COLO668 (cell line): Measurements from ENCODE around the gene RSPO4.
A peak's percentile ranks its signal among the peaks of the same experiment; 100 is the strongest.
"Not testable (repeated sequence)": the region's sequence is repeated elsewhere in the genome, so short reads cannot be mapped to it uniquely, and the experiment has no call there.

Experiments
- DNase-seq: peaks from one replicate; lab custom pipeline; 2025; ENCODE audit not compliant: unreplicated experiment; lab: John Stamatoyannopoulos, UW

The RSPO4 gene

DNA sequence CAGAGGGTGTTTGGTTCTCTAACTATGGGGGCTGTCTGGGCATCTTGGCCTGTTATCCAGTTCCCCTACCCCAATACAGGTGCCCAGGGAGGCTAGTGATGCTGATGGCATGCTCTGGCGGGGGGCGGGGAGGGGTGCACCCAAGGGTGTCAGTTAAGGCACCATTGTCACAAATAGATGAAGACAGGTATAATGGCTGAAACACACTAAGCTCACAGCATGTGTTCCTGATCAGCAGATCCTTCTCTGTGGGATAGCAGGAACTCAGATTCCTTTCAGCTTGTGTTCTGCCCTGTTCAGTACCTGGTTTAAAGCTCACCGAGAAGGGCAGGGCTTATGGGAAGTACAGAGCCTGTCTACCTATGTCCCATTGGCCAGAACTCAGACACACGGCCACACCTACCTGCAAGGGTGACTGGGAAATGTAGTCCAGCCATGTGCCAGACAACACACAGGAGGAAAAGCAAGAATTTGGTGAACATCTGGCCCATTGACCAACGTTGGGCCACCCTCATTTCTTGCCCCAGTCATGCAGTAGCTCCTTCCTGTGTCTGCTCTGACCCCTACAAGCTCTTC is 3.4 kb upstream of the RSPO4 start:
- DNase-seq: peak; percentile 19

DNA sequence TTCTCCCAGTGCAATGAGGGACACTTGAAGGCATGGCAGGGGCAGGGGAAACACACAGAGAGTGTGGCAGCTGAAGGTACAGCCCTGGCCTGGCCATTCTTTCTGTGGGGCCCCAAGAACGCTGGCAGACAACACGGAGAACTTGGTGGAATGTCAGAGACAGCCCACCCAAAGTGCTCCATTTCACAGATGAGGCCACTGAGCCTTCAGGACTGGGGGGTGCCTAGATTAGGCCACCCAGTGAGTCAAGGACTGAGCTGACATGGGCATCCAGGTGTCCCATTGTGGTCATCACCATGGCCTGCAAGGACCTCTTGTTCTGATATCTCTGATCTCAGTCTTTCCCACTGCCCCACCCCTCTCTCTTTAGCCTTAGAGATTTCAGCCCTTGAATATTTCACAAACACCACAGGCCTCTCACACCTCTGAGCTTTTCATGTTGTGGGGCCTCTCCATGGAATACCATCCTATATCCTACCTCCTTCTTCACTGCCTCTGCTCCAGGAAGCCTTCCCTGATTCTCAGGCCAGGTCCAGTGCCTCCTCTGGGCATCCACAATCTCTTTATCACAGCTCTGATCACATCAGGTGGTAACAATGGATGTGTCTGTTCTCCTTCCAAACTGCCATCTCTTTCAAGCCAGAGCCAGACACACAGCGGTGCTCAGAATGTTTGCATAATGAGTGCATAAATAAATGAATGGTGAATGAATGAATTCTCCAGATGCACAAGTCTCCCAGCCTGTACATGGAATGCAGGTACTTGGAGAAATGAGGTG is 2.0 kb upstream of the RSPO4 start:
- DNase-seq: no peak

DNA sequence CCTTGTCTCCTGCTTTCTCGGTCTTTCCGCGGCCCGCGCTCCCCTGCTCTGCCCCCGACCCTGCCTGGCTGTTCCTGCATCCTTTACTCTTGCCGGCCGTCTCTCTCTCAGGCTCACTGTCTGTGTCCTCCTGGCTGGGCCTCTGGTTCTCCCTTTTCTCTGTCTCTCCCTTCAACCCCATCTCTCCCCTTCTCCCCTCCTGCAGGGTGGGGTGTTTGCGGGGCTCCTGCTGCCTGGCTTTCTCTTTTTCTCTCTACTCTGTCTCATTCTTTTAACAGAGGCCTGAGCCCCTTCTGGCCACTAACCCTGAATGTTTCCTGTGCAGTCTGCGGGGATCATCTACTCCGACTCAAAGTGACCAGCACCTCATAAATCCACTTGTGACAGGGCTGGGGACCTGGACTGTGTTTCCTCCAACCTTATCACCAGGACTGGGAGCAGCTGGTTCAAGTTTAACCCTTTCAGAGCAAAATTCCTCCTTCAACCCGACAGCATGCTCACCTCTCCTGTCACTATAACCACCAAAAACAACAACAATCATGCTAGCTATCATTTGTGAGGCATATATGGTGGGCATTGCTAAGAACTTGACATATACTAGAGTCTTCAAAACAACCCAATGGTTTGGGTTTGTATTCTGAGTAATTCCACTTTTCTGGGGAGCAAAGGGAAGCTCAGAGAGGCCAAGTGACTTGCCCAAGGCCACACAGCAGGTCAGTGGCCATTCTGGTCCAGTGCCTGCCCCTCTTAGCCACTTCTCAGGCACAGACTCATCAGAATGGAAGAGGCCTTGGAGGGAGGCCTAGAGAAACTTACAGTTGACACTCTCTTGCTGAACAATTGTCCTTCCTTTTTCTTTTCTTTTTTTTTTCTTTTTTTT is 811 bp upstream of the RSPO4 start:
- no peak for DNase-seq

DNA sequence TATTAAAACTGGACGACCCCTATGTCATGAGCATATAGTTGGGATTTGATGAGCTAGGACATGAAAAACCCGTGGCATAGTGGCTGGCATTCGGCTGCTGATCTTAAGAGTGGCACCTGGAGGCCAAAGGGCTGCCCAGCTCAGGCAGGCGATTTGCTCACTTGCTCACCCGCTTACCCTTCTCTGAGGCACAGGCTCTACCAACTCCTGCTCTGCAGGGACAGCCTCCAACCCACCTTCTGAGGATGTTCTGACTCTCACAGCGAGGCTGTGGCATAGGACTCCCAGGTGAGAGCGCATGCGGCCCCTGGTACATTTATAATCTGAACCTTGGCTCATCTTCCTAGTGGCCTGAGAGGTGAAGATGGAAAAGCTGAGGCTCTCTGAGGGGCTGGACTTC is 995 bp downstream of the RSPO4 start:
- no peak for DNase-seq

DNA sequence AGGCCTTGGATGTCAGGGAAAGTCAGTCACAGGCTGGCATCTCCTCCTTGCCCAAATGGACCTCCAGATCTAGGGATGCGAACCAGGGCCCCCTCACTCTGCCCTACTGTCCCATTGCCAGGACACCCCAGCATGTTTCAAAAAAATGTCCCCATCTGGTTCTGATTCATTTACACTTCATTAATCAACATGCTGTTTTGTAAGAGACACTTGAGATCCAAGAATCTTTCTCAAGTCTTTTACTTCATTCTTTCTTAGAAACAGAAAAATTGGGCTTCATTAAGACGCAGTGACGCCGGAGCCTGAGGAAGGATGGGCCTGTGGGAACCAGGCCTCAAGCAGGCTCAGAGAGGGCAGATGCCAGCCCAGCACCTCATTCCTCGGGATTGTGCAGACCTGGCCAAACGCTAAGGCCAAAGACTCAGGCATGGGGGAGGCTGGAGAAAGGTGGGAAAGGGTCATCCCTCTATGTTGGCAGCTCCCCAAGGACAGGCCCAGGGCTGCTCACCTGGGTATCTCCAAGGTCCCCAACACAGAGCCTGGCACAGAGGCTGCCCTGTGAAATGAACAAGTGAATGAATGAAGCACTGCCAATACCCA is 3.8 kb downstream of the RSPO4 start:
- DNase-seq: no peak

DNA sequence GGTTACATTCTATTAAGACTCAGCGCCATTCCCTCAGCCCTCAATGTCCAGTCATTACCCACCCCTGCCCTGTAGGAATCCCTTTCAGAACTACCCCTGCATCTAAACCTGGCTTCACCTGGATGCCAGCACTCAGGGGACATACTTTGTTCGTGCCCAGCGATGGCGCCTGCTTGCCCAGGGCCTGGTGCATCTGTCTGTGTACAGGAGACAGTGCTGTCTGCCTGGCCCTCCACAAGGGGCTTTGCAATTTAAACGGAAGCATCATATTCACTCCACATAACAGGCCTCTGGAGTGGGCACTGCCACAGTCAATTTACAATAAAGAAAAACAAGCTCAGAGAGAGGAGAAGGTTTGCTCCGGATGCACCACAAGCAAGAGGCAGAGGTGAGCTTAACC is 4.6 kb downstream of the RSPO4 start:
- no peak for DNase-seq

DNA sequence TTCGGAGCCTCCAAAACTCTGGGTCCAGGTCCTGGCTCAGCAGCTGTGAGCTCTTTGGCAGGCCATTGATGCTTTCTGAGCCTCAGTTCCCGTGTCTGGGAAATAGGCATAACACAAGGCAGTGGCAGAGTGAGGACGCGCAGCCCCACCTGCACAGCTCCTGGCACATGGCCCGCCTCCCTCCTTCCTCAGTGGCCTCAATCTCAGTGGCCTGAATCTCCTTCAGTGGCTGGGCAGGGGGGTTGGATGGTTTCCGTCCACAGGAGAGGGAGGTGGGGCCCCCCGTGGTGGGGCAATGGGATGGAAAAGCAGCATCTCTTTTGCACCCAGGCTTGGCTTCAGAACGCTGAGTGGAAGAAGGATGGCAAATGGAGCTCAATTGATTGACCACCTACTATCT is 5.1 kb downstream of the RSPO4 start:
- no peak for DNase-seq

DNA sequence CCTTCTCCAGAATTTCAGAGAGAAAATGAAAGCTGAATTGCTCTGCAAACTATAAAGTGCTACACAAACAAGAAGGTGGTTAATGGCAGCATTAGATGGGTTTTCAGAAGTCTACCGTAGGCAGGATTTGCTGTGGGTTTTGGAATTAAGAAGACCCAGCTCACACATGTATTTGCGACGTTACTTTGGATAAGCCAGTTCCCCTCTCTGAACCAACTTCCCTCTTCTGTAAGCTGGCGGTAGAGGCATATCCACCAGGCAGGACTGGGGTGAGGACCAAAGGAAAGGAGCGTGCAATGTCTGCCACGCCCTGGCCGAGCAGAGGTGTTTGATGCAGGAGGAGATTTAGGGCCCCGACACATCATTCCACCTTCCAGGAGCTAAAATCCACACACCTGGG is 6.9 kb downstream of the RSPO4 start:
- no peak for DNase-seq

DNA sequence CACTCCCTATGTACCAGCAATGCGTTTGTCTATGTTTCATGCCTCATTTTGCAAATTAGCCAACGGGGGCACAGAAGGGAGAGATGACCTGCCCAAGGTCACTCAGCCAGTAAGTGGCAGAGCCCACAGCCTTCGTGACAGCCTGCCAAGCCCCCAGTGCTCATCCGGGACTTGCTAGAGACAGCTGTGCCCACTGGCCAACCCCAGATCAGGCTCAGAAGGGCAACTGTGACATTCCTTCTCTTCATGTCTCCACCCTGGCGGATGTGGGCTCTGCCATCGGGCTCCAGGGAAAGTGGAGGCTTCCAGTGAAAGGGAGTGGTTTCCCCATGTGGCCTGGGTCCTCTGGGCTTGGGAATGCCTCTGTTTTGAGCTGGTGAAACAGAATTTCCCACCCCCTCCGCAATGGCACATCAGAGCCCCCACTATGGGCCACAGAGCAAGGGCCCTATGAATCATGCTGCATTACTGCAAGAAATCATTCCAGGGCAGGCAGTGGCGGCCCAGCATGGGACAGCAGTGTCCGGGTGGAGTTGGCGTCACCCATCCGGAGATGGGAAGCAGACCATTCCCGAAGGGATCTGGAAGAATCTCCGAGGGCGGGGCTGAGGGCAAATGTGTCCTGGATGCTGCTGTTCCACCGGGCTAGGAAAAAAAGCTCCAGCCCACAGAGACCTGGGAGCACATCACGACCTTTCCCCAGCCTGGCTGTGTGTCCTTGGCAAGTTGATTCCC is 9.1 kb downstream of the RSPO4 start:
- DNase-seq: no peak

DNA sequence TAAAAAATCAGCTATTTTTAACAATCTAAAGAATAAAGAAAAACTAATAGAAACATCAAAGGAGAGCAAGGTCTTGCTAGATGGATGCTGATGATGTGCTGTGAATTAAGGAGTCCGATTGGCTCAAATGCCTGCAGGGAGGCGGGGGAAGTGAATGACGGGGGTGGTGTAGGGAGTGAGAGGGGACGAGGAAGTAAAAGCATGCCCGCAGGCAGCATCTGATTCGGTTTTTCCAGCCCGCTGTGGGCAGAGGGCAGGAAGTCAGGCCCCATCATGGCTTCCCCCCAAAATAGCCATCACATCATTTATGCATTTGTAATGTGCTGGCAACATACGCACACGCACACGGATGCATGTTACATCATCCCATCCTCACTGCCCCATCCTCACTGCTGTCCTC is 10.3 kb downstream of the RSPO4 start:
- DNase-seq: no peak

DNA sequence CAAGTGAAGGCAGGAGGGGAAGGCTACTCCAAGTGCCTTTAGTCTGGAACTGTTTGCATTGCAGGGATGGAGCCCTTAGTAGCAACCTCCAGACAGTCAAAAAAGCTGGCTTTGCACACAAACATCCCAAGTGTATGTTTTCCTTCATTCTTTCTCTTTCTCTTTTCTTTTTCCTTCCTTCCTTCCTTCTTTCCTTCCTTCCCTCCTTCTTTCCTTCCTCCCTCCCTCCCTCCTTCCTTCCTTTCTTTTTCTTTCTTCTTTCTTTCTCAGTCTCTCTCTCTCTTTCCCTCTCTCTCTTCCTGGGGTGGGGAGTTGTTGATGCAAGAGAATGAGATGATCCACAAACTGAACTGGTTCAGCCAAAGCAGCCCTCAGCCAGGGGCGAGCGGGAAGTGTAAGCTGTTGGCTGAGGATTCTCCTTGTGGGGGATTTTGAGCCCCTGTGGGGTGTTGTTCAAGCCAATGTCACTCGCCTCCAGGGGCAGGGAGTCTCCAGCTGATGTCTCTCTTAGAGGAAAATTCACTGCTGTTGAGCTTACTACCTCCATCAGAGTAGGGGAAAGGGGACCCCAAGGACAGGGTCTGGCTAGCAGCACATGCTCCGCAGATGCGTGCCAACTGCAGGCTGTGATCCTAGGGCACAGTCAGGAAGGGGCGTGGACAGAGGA is 11.7 kb downstream of the RSPO4 start:
- no peak for DNase-seq

DNA sequence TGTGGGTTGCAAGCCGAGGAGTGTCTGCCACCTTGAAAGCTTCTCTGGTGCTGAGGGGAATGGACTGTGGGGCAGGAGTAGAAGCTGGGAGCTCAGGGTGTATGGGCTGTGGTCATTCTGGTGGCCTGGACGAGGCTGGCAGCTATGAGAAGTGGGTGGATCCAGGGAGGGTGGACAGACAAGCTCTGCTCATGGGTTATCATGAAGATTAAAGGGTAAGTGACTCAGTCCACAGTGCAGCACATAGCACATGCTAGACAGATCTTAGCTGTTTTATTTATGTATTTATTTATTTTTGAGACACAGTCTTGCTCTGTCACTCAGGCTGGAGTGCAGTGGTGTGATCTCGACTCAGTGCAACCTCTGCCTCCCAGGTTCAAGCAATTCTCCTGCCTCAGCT is 13.8 kb downstream of the RSPO4 start:
- DNase-seq: no peak

DNA sequence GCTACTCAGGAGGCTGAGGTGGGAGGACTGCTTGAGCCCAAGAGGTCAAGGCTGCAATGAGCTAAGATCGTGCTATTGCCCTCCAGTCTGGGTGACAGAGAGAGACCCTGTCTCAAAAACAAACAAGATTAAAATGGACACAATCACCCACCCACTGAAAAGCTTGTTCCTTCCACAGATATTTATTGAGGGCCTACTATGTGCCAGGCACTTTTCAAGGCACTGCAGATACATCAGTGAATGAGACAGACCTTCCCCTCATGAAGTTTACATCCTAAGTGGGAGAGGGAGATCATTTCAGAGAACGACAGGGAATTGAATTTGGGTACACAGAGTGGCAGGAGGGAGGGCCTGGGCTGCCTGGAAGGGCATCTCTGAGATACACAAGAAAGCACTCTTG is 14.4 kb downstream of the RSPO4 start:
- no peak for DNase-seq

DNA sequence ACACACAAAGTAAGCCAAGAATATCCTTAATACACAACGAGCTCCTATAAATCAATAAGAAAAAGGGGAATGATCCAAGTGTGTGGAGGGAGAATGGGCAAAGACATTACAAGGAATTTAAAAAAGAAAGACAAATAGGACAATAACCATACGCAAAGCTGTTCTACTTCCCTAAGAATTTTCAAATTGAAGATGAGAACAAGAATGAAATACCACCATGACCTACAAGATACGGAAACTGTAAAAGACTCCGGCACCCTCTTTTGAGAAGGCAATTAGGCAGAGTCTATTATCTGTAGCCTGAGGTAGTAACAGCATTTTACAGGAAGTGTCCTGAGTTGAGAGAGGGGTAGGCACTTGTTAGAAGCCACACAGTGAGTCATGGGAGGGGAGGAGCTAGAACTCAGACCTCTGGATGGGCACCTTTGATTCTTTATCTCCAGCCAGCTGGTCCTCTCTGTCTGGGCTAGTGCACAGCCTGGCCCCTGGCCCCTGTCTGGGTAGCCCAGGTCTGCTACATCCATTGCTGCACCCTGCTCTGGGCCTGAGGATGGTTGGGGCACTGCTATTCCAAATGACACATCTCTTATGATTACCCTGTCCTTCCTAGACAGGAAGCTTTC is 15.3 kb downstream of the RSPO4 start:
- no peak for DNase-seq

DNA sequence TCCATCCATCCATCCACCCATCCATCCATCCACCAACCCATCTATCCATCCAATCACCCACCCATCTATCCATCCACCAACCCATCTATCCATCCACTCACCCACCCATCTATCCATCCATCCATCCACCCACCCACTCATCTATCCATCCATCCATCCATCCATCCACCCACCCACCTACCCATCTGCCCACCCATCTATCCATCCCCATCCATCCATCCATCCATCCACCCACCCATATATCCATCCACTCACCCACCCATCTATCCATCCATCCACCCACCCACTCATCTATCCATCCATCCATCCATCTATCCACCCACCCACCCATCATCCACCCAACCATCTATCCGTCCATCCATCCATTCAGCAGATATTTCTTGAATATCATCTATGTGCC is 17.1 kb downstream of the RSPO4 start:
- not testable (repeated sequence) for DNase-seq

DNA sequence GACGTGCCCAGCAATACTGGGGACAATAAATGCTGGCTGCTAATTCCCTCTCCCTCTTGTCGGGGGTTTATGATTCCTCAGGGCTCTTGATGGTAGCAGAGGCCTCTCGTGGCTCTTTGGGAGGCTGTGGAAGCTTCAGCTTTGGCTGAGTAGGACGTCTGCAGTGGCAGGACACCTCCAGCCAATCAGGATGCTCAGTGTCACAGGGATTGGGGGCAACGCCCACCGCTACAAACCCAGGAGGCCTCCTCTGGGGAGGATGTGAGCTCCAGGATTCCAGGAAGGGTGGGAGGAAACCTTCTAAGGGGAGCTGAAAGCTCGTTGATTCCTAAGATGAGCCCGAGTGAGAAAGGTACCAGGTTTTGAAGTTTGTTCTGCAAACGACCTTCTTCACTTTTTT is 19.4 kb downstream of the RSPO4 start:
- DNase-seq: no peak

DNA sequence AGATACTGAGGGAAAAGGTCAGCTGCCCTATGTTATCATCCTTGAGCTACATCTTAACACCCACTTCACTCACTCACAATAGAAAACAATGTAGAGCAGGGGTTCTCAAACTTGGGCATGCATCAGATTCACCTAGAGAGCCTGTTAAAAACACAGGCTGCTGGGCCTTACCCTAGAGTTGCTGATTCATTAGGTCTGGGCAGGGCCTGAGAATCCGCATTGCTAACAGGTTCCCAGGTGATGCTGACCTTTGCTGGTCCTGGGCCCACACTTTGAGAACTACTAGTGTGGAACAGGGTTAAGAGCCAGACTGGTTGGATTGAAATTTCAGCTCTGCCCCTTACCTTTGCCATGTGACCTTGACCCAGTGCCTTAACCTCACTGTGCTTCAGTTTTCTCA is 25.1 kb downstream of the RSPO4 start:
- no peak for DNase-seq

DNA sequence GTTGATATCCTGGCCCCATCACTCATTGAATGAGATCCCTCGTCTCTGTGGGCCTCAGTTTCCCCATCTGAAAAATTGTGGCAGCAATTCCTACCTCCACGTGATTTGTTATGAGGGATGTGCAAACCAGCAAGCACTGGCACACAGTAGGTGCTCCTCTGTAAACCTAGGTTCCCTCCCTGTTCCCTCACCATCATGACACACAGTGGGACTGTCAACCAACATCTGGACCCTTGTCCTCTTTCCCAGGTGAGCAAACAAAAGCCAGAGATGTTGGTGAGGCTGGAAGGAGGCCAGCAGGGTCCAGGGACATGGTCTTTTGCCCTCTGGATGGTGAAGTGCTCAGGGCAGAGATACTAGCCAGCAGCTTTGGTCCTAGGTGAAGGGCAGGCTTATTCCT is 26.1 kb downstream of the RSPO4 start:
- DNase-seq: no peak

DNA sequence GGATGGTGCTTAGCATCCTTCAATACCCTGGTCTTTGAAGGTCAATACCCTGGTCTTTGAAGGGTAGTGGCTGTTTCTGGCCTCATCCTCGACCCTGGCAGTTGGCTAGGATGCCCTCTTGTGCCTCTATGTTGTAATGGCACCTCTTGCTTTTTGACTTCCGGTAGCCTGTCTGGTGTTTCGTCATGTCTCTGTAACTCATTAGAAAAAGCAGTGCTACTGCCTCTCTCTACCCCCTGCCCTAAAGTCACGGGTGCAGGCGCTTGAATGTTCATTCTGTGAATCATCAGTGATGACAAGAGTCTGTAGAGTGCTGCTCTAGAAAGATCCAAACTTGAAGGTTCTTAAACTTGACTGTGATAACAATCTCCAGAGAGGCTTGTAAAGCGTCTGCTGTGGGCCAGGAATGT is 28.3 kb downstream of the RSPO4 start:
- DNase-seq: no peak

DNA sequence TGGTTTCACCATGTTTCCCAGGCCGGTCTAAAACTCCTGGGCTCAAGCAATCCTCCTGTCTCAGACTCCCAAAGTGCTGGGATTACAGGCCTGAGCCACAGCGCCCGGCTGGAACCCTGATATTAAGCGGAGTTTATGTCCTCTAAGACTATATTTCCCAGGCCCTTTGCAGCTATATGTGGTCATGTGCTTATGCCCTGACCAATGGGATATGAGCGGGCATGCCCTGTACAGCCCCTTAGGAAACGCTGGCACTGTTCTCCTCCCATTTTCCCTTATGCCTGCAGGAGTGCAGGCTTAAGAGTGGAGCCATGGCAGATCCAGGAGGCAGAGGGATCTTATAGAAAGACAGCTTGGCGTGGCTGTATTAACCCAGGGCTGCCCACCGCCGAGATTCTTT is 29.9 kb downstream of the RSPO4 start:
- DNase-seq: no peak
